NT2/D1 (cell line): Measurements from ENCODE around the gene CFAP73.

Experiments
- SUZ12 ChIP-seq: IDR thresholded peaks from 2 replicates; pipeline ENCODE4 v1.6.1; 2011; ENCODE audit not compliant: insufficient read length, insufficient read depth; ENCODE audit errors: extremely low read depth
- ZNF274 ChIP-seq: IDR thresholded peaks from 2 replicates; pipeline ENCODE4 v1.6.1; 2011; ENCODE audit warnings: mild to moderate bottlenecking, low read depth, low read length

DNA sequence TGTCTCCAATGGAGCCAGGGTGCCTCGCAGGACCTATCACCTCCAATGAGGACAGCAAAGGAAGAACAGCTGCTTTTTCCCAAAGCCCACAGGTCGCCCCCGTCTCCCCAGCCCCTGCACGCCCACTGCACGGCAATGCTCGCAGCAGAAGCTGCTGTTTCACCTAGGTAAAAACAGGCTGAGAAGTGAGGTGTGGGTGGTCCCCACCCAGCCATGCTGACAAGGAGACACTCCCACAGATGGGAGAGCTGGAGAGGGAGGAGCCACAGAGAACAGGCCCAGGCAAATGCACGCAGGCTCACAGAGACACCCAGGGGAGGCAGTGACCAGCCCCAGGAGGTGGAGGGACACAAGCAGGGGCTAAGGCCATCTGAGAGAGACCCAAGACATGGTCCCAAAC is 10.4 kb downstream of the CFAP73 start:
- TF ChIP-seq SUZ12, result no peak
- TF ChIP-seq ZNF274, result no peak
